HepG2 (cell line): ENCODE results near the gene SLC6A9. TPM values are rescaled to one million over a fixed set of nuclear protein-coding genes. Genes with fewer than 3 reads are reported as not detected.

Experiments used
- ATAC-seq: fragments of 200-7000 bp; cut with Tn5 transposase; 3 replicates; pipeline ENCODE4 v1.9.1; 2020; ENCODE audit warnings: mild to moderate bottlenecking, moderate library complexity
- BruUV-seq: library from RNA; stranded (reverse); fragments of 400-500 nt; replicated peaks from 2 replicates; lab custom pipeline; 2021; lab: Mats Ljungman, UMichigan
- CTCF ChIA-PET: fragments of 300-600 bp; formaldehyde crosslinking; extraction: SDS; loops from one replicate; lab custom pipeline; 2021; ENCODE audit warnings: low total read pairs, inconsistent platforms, low intra/inter-chr PET ratio; lab: Yijun Ruan, JAX
- POLR2A ChIA-PET: fragments of 350-600 bp; sonication (Branson Sonifier 250); formaldehyde crosslinking; loops from one replicate; lab custom pipeline; 2020; ENCODE audit warnings: antibody characterized with exemption, inconsistent platforms; lab: Yijun Ruan, JAX
- DNase-seq: peaks from one replicate; pipeline ENCODE4 v3.0.0-alpha.2; 2015; ENCODE audit warnings: low spot score
- FAIRE-seq: peaks from 3 replicates; lab custom pipeline; 2011; peaks lifted over from hg19 to GRCh38; lab: Jason Lieb, UNC
- H2AFZ ChIP-seq: one replicate; pipeline ENCODE4 v1.6.1; 2011; ENCODE audit warnings: low read length, inconsistent platforms
- H3K27ac ChIP-seq: fragments of 300-600 bp; 3 replicates; pipeline ENCODE4 v1.8.0; 2011; ENCODE audit warnings: mixed run types, mild to moderate bottlenecking, mixed read lengths, low read length, inconsistent platforms; ENCODE audit not compliant: insufficient read depth; ENCODE audit errors: extremely low read length
- H3K27me3 ChIP-seq, 2 experiments: fragments of 200-600 bp in 1 of 2; 2 replicates in 1 of 2; 3 replicates in 1 of 2; pipeline versions ENCODE4 v1.6.0 to v1.8.0; 2011; ENCODE audit warnings: low read length in 2 of 2, mild to moderate bottlenecking in 2 of 2, moderate library complexity in 2 of 2, inconsistent platforms in 1 of 2; ENCODE audit not compliant: insufficient read depth in 2 of 2, control insufficient read depth in 1 of 2
- H3K36me3 ChIP-seq, 2 experiments: fragments of 200-600 bp in 1 of 2; replicated peaks in 1 of 2; 2 replicates in 1 of 2; 3 replicates in 1 of 2; pipeline versions ENCODE4 v1.5.1 to v1.8.0; 2011; ENCODE audit warnings: low read length in 2 of 2, inconsistent platforms in 1 of 2; ENCODE audit not compliant: insufficient read depth in 2 of 2, control insufficient read depth in 1 of 2
- H3K4me1 ChIP-seq: 2 replicates; pipeline ENCODE4 v1.5.1; 2012; ENCODE audit warnings: low read length, inconsistent platforms; ENCODE audit not compliant: insufficient read depth
- H3K4me2 ChIP-seq: 2 replicates; pipeline ENCODE4 v1.6.0; 2011; ENCODE audit warnings: low read depth, low read length, inconsistent platforms
- H3K4me3 ChIP-seq, 3 experiments: fragments of 200-600 bp in 1 of 3; sonication (generic), shearing (Covaris generic) in 1 of 3; replicated peaks in 1 of 3; 2 replicates each; pipeline ENCODE4 v1.5.1; 2011 to 2016; ENCODE audit warnings: low read length in 3 of 3, inconsistent platforms in 2 of 3, low read depth in 2 of 3, mild to moderate bottlenecking in 2 of 3, control low read depth in 1 of 3, mixed read lengths in 1 of 3; ENCODE audit not compliant: insufficient read depth in 1 of 3
- H3K79me2 ChIP-seq: one replicate; pipeline ENCODE4 v1.6.1; 2011; ENCODE audit warnings: low read length, inconsistent platforms; ENCODE audit not compliant: insufficient read depth
- H3K9ac ChIP-seq: 2 replicates; pipeline ENCODE4 v1.6.0; 2011; ENCODE audit warnings: mild to moderate bottlenecking, low read depth, low read length, inconsistent platforms; ENCODE audit not compliant: insufficient read depth
- H3K9me3 ChIP-seq: 2 replicates; pipeline ENCODE4 v1.5.1; 2012; ENCODE audit warnings: mild to moderate bottlenecking, low read length
- H4K20me1 ChIP-seq: 2 replicates; pipeline ENCODE4 v1.6.0; 2011; ENCODE audit warnings: inconsistent platforms, mild to moderate bottlenecking, low read length, moderate library complexity; ENCODE audit not compliant: insufficient read depth
- CBX5 ChIP-seq: sonication (generic); formaldehyde crosslinking; IDR thresholded peaks from 2 replicates; pipeline ENCODE4 v1.4.0; 2020; ENCODE audit warnings: missing genetic modification reagents, borderline replicate concordance
- NFYB ChIP-seq: sonication (generic); formaldehyde crosslinking; IDR thresholded peaks from 2 replicates; pipeline ENCODE4 v1.4.0; 2020; ENCODE audit warnings: missing genetic modification reagents
- PCBP1 ChIP-seq: fragments of 200-400 bp; formaldehyde crosslinking; IDR thresholded peaks from 2 replicates; pipeline ENCODE4 v1.6.1; 2017; ENCODE audit warnings: mild to moderate bottlenecking, low read depth, low read length, borderline replicate concordance
- RARA ChIP-seq: IDR thresholded peaks from 2 replicates; pipeline ENCODE4 v1.6.1; 2016; ENCODE audit warnings: missing genetic modification reagents, missing compliant biosample characterization
- SMC3 ChIP-seq: IDR thresholded peaks from 2 replicates; pipeline ENCODE4 v1.6.1; 2011; ENCODE audit warnings: low read length, improper control_type of control experiment
- SOX5 ChIP-seq: IDR thresholded peaks from 2 replicates; pipeline ENCODE4 v1.6.1; 2016; ENCODE audit warnings: borderline replicate concordance
- ZNF543 ChIP-seq: sonication (generic); formaldehyde crosslinking; IDR thresholded peaks from 2 replicates; pipeline ENCODE4 v1.4.0; 2020; ENCODE audit warnings: mild to moderate bottlenecking, missing genetic modification reagents
- ZNF775 ChIP-seq: sonication (generic); formaldehyde crosslinking; IDR thresholded peaks from 2 replicates; pipeline ENCODE4 v1.4.0; 2020; ENCODE audit warnings: missing genetic modification reagents, mild to moderate bottlenecking, moderate library complexity, borderline replicate concordance
- WGBS: methylation state at CpG from one replicate; pipeline ENCODE4 v1.1.6; 2017; ENCODE audit warnings: low lambda C conversion rate; 5-methylcytosine and 5-hydroxymethylcytosine counted together
- in situ Hi-C: cut with HindIII; loops from 2 replicates; pipeline ENCODE4 v1.10.0; 2017; ENCODE audit warnings: low pct_unique_long_range_greater_than_20kb; ENCODE audit not compliant: extremely low pct_ligation_motif_present
- intact Hi-C: fragments of 100-400 bp; cut with micrococcal nuclease; formaldehyde crosslinking; loops from one replicate; pipeline ENCODE4 v1.10.0; 2022; ENCODE audit not compliant: unreplicated experiment
- polyA plus RNA-seq, 8 experiments: library from polyadenylated mRNA; depleted of rRNA in 3 of 8; stranded (reverse) in 7 of 8; unstranded in 1 of 8; fragments of >200 nt; fragmentation: Illumina TruSeq in 4 of 8; extraction: Trizol in 4 of 8; gene quantifications; 2 replicates each; pipeline versions ENCODE4 v1.2.1 to v1.2.3, GENCODE V29; 2011 to 2016; ENCODE audit warnings: low read depth in 4 of 8, missing spikeins in 1 of 8, mixed read lengths in 1 of 8; ENCODE audit not compliant: insufficient read depth in 1 of 8
- total RNA-seq, 5 experiments: library from RNA; depleted of rRNA; stranded (reverse); fragments of >200 nt; fragmentation: Illumina TruSeq; extraction: Trizol; gene quantifications; 2 replicates each; pipeline ENCODE4 v1.2.3, GENCODE V29; 2016; ENCODE audit warnings: low read depth in 1 of 5
- TF ChIP-seq, protein P1 (sequence below): sonication (generic); formaldehyde crosslinking; IDR thresholded peaks from 2 replicates; pipeline ENCODE4 v1.4.0; 2020; ENCODE audit warnings: missing genetic modification reagents
- TF ChIP-seq, protein P2 (sequence below): IDR thresholded peaks from 2 replicates; pipeline ENCODE4 v1.6.1; 2016; ENCODE audit warnings: control low read depth

The SLC6A9 gene
- total and polyA plus RNA-seq, 2 of the 13 experiments (the other 11 are each of a cell fraction or from before 2014, with no cell fraction given): 8.5 to 9.9 TPM

DNA sequence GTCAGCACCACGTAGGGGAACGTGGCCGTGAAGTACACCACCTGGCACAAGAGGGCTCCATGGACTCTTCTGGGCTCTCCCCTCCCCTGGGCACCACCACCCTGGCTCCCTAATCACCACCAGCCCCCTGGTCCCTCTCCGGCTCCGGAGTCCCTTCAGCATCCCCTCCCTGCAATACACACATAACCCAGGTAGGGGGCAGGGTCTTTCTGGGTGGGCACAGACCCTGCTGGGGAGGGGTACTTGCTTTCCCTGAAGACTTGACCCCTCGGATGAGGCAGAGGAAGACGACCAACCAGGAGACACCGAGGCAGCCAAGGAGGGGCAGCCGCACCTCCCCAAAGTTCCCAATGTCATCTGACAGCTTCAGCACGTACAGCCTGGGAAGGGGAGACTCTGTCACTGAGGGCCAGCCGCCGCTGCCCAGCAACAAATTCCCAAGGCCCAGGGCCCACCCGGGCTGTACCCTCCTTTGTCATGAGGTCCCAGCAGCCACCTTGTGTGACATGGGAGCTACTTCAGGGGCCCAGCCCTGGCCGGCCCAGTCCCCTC, 28.6 kb downstream of the SLC6A9 start:
- no peaks in the 10 kb centered on the region for H3K9me3 ChIP-seq
- no peaks in the 10 kb centered on the region for H3K79me2 ChIP-seq
- POLR2A ChIA-PET: no interaction called here
- peaks cover 9% of the 10 kb centered on the region for H3K4me1 ChIP-seq
- peak; percentile 13; the same call in 1 of the 3 replicates for ATAC-seq
- no peaks in the 10 kb centered on the region for H4K20me1 ChIP-seq
- no peaks in the 10 kb centered on the region for H3K27me3 ChIP-seq
- FAIRE-seq: no peak
- no peak overlapping the region for H3K27ac ChIP-seq
- 89% methylated on average over 5 of the region's 14 CpGs for WGBS
- no peak for DNase-seq
- no peak overlapping the region for H3K4me2 ChIP-seq
- intact Hi-C loops (no loop called here), in situ Hi-C loops (no loop called here)
- no peak overlapping the region for H3K4me3 ChIP-seq
- H3K9ac ChIP-seq: no peak overlapping the region
- TF ChIP-seq ZNF543 (CRISPR knock-in tag) (no peak), SMC3 (no peak), PCBP1 (no peak), ZNF775 (CRISPR knock-in tag) (no peak), NFYB (CRISPR knock-in tag) (no peak), RARA (CRISPR knock-in tag) (no peak), CBX5 (CRISPR knock-in tag) (no peak), SOX5 (CRISPR knock-in tag) (no peak)
- TF ChIP-seq, protein P1, sequence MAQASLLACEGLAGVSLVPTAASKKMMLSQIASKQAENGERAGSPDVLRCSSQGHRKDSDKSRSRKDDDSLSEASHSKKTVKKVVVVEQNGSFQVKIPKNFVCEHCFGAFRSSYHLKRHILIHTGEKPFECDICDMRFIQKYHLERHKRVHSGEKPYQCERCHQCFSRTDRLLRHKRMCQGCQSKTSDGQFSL (CRISPR knock-in tag): no peak
- TF ChIP-seq, protein P2, sequence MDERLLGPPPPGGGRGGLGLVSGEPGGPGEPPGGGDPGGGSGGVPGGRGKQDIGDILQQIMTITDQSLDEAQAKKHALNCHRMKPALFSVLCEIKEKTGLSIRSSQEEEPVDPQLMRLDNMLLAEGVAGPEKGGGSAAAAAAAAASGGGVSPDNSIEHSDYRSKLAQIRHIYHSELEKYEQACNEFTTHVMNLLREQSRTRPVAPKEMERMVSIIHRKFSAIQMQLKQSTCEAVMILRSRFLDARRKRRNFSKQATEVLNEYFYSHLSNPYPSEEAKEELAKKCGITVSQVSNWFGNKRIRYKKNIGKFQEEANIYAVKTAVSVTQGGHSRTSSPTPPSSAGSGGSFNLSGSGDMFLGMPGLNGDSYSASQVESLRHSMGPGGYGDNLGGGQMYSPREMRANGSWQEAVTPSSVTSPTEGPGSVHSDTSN: no peak
- H2AFZ ChIP-seq: no peak overlapping the region
- H3K36me3 ChIP-seq: peaks cover 6 to 21% of the 10 kb centered on the region in 2 experiments; a peak in 4 of 5 replicates
- no TSS peak for BruUV-seq
- CTCF ChIA-PET: no interaction called here
